ENCODE data around the gene INTS1. TPM values are rescaled to one million over a fixed set of nuclear protein-coding genes. Genes with fewer than 3 reads are reported as not detected.
A peak's percentile ranks its signal among the peaks of the same experiment; 100 is the strongest.

The INTS1 gene
- total and polyA plus RNA-seq, 2 donors (not counting 1 experiment from before 2014, with no cell fraction given): 128 to 160 TPM

- no peaks in the 10 kb centered on the region for H3K9me3 Mint-ChIP-seq (ENCODE audit: insufficient read depth)
- H3K4me3 Mint-ChIP-seq: peak overlapping the region; percentile 81
- ATAC-seq (ENCODE audit: low read depth) (no peak), DNase-seq (peak; percentile 38)
- Histone ChIP-seq H4K20me1 (ENCODE audit: control insufficient read depth, insufficient read depth, low read length, poor library complexity, severe bottlenecking) (no peaks in the 10 kb centered on the region), H3K27ac (ENCODE audit: low read length in 2 of 2) (no peak overlapping the region), H3K9me3 (ENCODE audit: control extremely low read depth in 1 of 3, control insufficient read depth in 2 of 3, insufficient read depth in 1 of 3, low read length in 2 of 3) (peaks cover 0 to 6% (median 0%) of the 10 kb centered on the region in 3 donors), H2AFZ (ENCODE audit: insufficient read depth, low read depth, low read length, poor library complexity, severe bottlenecking) (peak overlapping the region; percentile 79), H3K4me2 (replicated peaks; ENCODE audit: low read depth, low read length, poor library complexity, severe bottlenecking) (peak overlapping the region; percentile 100), H3K9ac (ENCODE audit: low read length) (peak overlapping the region; percentile 83), H3K27me3 (replicated peaks in 1 of 4; ENCODE audit: control extremely low read depth in 1 of 4, control insufficient read depth in 3 of 4, insufficient read depth in 4 of 4, low read length in 3 of 4) (no peaks in the 10 kb centered on the region), H3K4me3 (ENCODE audit: control extremely low read depth in 1 of 5, extremely low read depth in 1 of 5, insufficient read depth in 1 of 5, low read depth in 2 of 5, low read length in 4 of 5) (peak overlapping the region in 4 of 5 experiments; percentile 53 to 79 (median 64)), H3K36me3 (replicated peaks in 1 of 2; ENCODE audit: control extremely low read depth in 1 of 2, control insufficient read depth in 1 of 2, extremely low read depth in 1 of 2, insufficient read depth in 2 of 2, low read length in 1 of 2) (no peaks in the 10 kb centered on the region), H3K4me1 (ENCODE audit: control insufficient read depth in 2 of 2, insufficient read depth in 2 of 2, low read length in 2 of 2) (peaks cover 18 to 26% of the 10 kb centered on the region in 2 donors), H3K79me2 (ENCODE audit: control insufficient read depth, insufficient read depth, low read length) (no peaks in the 10 kb centered on the region)
- ChIA-PET CTCF (interaction anchor here (1.2 kb wide), 1 partner anchor 14 kb away, joined by 5 read pairs; no protein-coding TSS in a partner anchor), POLR2A (no interaction called here)
- H3K27me3 Mint-ChIP-seq: no peaks in the 10 kb centered on the region
- H3K27ac Mint-ChIP-seq: peak overlapping the region; percentile 41
- intact Hi-C loops (cut with micrococcal nuclease): loop anchor here (2.0 kb wide), 2 partner anchors 45 to 47 kb away; partner anchors contain the start of gene INTS1
- WGBS (ENCODE audit: insufficient coverage): 14% methylated on average over 29 of the region's 30 CpGs
- TF ChIP-seq, protein P1, sequence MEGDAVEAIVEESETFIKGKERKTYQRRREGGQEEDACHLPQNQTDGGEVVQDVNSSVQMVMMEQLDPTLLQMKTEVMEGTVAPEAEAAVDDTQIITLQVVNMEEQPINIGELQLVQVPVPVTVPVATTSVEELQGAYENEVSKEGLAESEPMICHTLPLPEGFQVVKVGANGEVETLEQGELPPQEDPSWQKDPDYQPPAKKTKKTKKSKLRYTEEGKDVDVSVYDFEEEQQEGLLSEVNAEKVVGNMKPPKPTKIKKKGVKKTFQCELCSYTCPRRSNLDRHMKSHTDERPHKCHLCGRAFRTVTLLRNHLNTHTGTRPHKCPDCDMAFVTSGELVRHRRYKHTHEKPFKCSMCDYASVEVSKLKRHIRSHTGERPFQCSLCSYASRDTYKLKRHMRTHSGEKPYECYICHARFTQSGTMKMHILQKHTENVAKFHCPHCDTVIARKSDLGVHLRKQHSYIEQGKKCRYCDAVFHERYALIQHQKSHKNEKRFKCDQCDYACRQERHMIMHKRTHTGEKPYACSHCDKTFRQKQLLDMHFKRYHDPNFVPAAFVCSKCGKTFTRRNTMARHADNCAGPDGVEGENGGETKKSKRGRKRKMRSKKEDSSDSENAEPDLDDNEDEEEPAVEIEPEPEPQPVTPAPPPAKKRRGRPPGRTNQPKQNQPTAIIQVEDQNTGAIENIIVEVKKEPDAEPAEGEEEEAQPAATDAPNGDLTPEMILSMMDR (IDR thresholded peaks at IDR 0.05): no peak
- TF ChIP-seq EZH2 (IDR thresholded peaks at IDR 0.05; ENCODE audit: borderline replicate concordance, insufficient read depth, low read depth, low read length, poor library complexity, severe bottlenecking): no peak
- peaks cover 20% of the 10 kb centered on the region for H3K4me1 Mint-ChIP-seq
These were observed 44.0 kb downstream of the INTS1 start for GRCh38 chr7:1459920-1460820.

GRCh38 chr7:1459512-1459892 lies 44.7 kb downstream of the INTS1 start:
- H3K9me3 ChIP-seq (ENCODE audit: control extremely low read depth in 1 of 3, control insufficient read depth in 2 of 3, insufficient read depth in 1 of 3, low read length in 2 of 3): peaks cover 0 to 6% (median 0%) of the 10 kb centered on the region in 3 donors
- ATAC-seq (ENCODE audit: low read depth): peak; percentile 95
- H3K4me3 ChIP-seq (ENCODE audit: control extremely low read depth in 1 of 5, extremely low read depth in 1 of 5, insufficient read depth in 1 of 5, low read depth in 2 of 5, low read length in 4 of 5): peak overlapping the region in 4 of 5 experiments; percentile 53 to 79 (median 68)
- Mint-ChIP-seq H3K27me3 (no peaks in the 10 kb centered on the region), H3K4me3 (peak overlapping the region; percentile 81), H3K27ac (no peak overlapping the region), H3K4me1 (peaks cover 20% of the 10 kb centered on the region), H3K9me3 (ENCODE audit: insufficient read depth) (no peaks in the 10 kb centered on the region)
- peak overlapping the region; percentile 84 for H2AFZ ChIP-seq (ENCODE audit: insufficient read depth, low read depth, low read length, poor library complexity, severe bottlenecking)
- H3K4me1 ChIP-seq (ENCODE audit: control insufficient read depth in 2 of 2, insufficient read depth in 2 of 2, low read length in 2 of 2): peaks cover 18 to 26% of the 10 kb centered on the region in 2 donors
- peak overlapping the region; percentile 83 for H3K9ac ChIP-seq (ENCODE audit: low read length)
- H3K27ac ChIP-seq (ENCODE audit: low read length in 2 of 2): no peak overlapping the region
- H3K4me2 ChIP-seq (replicated peaks; ENCODE audit: low read depth, low read length, poor library complexity, severe bottlenecking): peak overlapping the region; percentile 100
- no peaks in the 10 kb centered on the region for H4K20me1 ChIP-seq (ENCODE audit: control insufficient read depth, insufficient read depth, low read length, poor library complexity, severe bottlenecking)
- peak; percentile 97 for DNase-seq
- ChIA-PET CTCF (no interaction called here), POLR2A (no interaction called here)
- H3K27me3 ChIP-seq (replicated peaks in 1 of 4; ENCODE audit: control extremely low read depth in 1 of 4, control insufficient read depth in 3 of 4, insufficient read depth in 4 of 4, low read length in 3 of 4): no peaks in the 10 kb centered on the region
- H3K36me3 ChIP-seq (replicated peaks in 1 of 2; ENCODE audit: control extremely low read depth in 1 of 2, control insufficient read depth in 1 of 2, extremely low read depth in 1 of 2, insufficient read depth in 2 of 2, low read length in 1 of 2): no peaks in the 10 kb centered on the region
- 1% methylated on average over 30 of the region's 35 CpGs for WGBS (ENCODE audit: insufficient coverage)
- H3K79me2 ChIP-seq (ENCODE audit: control insufficient read depth, insufficient read depth, low read length): no peaks in the 10 kb centered on the region
- intact Hi-C loops (cut with micrococcal nuclease): loop anchor here (2.0 kb wide), 2 partner anchors 45 to 47 kb away; partner anchors contain the start of gene INTS1
- no peak for TF ChIP-seq EZH2 (IDR thresholded peaks at IDR 0.05; ENCODE audit: borderline replicate concordance, insufficient read depth, low read depth, low read length, poor library complexity, severe bottlenecking)
- TF ChIP-seq, protein P1 (IDR thresholded peaks at IDR 0.05): no peak

All from B cell (primary cell).